ENCODE results near the gene TXNDC17.
"Not testable (repeated sequence)": the region's sequence is repeated elsewhere in the genome, so short reads cannot be mapped to it uniquely, and the experiment has no call there.

Gene TXNDC17

DNA sequence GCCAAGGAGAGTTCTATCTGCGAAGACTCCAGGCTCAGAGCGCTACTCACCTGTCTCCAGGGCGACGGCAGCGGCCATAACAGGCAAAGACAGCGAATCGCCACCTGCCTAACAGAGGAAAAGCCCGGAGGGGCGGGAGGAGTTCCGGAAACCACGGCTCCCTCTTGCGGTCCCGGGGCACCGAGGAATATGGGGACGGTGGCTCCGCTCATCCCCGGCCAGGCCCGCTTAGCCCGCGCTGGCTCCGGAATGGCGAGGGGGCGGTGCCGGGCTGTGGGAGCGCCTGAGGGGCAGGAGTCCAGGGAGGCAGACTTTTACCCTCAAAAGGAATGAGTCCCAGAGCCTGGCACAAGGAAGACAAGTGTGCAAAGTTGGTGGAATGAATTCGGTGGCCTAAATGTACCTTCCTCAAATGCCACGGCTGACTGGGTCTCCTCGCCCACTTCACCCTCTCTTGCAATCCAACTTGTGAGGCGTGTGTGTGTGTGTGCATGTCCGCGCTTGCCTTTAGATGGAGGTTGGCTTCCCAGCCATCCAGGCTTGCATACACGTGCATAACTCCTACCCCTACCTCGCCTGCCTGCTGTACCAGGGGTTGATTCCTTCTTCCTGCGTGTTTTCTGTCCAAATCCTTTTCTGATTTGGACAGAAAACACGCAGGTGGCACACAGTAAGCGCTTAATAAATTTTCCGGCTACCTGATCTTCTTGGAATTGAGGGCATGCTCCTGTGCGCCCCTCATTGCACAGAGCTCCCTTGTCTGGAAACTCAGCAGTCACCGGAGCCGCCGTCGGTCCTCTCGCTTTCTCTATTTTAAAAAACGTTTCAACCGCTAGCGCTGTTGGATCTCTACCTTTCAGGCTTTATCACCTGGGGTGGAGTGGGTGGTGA, 14.2 kb downstream of the TXNDC17 start:
- H3K27me3 ChIP-seq (ENCODE audit: insufficient read depth, low read length), result peaks cover 77% of the 10 kb centered on the region
- H3K36me3 ChIP-seq (ENCODE audit: insufficient read depth, low read depth, low read length), result no peaks in the 10 kb centered on the region
- H3K4me1 ChIP-seq (ENCODE audit: insufficient read depth, low read length), result peaks cover 14% of the 10 kb centered on the region; the same call in 1 of the 2 replicates
- H3K4me3 ChIP-seq (ENCODE audit: low read length), result peak overlapping the region; percentile 62
- H3K9ac ChIP-seq (ENCODE audit: low read depth, low read length), result peak overlapping the region; percentile 43; the same call in 1 of the 2 replicates
- no peaks in the 10 kb centered on the region for H3K9me3 ChIP-seq (ENCODE audit: insufficient read depth, low read depth, low read length)
- no peak overlapping the region for H3K27ac ChIP-seq (ENCODE audit: low read length)

DNA sequence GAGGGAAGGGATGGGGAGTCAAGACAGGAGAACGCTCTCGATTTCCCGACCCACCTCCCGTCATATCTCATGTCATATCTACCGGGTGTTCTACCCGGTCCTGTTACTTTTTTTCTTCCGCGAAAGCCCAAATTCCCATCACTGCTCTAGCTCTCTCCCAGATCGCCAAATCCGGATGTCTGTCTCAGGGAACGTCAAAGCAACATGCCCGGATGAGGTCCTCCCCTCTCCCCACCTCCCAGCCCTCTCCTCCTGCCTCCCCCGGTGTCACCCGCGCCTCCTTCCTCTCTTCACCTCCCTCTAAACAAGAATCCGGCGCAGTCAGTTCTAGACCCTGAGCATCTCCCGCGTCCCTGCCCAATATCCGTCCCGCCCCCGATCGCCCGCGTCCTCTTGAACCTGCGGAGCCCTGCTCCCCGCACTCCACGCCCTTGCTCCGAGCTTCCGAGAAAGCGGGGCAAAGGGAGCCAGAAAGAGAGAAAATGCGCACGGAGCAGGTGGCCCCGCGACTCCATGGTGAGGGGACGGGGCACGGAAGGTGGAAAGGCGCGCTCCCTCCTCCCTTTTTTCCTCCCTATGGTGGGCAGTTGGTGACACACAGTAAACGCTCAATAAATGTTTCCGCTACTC, 15.0 kb downstream of the TXNDC17 start:
- H3K36me3 ChIP-seq (ENCODE audit: insufficient read depth, low read depth, low read length); H3K27ac ChIP-seq (ENCODE audit: low read length); H3K9me3 ChIP-seq (ENCODE audit: insufficient read depth, low read depth, low read length): not testable (repeated sequence)
- Histone ChIP-seq H3K4me3 (ENCODE audit: low read length) (peak overlapping the region; percentile 62), H3K4me1 (ENCODE audit: insufficient read depth, low read length) (peaks cover 14% of the 10 kb centered on the region; the same call in 1 of the 2 replicates), H3K27me3 (ENCODE audit: insufficient read depth, low read length) (peaks cover 85% of the 10 kb centered on the region), H3K9ac (ENCODE audit: low read depth, low read length) (peak overlapping the region; percentile 41; the same call in 1 of the 2 replicates)

GRCh38 chr17:6656797-6657632, 16.2 kb downstream of the TXNDC17 start:
- H3K9ac ChIP-seq (ENCODE audit: low read depth, low read length), result not testable (repeated sequence)

GRCh38 chr17:6657633-6658287, 16.9 kb downstream of the TXNDC17 start:
- H3K27ac ChIP-seq (ENCODE audit: low read length), result no peak overlapping the region
- peak overlapping the region; percentile 63; the same call in 1 of the 2 replicates for H3K4me3 ChIP-seq (ENCODE audit: low read length)
- peaks cover 82% of the 10 kb centered on the region for H3K27me3 ChIP-seq (ENCODE audit: insufficient read depth, low read length)
- no peaks in the 10 kb centered on the region for H3K36me3 ChIP-seq (ENCODE audit: insufficient read depth, low read depth, low read length)
- H3K9me3 ChIP-seq (ENCODE audit: insufficient read depth, low read depth, low read length), result no peaks in the 10 kb centered on the region
- H3K4me1 ChIP-seq (ENCODE audit: insufficient read depth, low read length), result peaks cover 14% of the 10 kb centered on the region; the same call in 1 of the 2 replicates
- no peak overlapping the region for H3K9ac ChIP-seq (ENCODE audit: low read depth, low read length)

More at GRCh38 chr17:6656797-6657632, 16.2 kb downstream of the TXNDC17 start:
- not testable (repeated sequence) for H3K36me3 ChIP-seq (ENCODE audit: insufficient read depth, low read depth, low read length); H3K9me3 ChIP-seq (ENCODE audit: insufficient read depth, low read depth, low read length); H3K27ac ChIP-seq (ENCODE audit: low read length)
- H3K4me3 ChIP-seq (ENCODE audit: low read length), result peak overlapping the region; percentile 63
- H3K4me1 ChIP-seq (ENCODE audit: insufficient read depth, low read length), result peaks cover 14% of the 10 kb centered on the region; the same call in 1 of the 2 replicates
- peaks cover 89% of the 10 kb centered on the region for H3K27me3 ChIP-seq (ENCODE audit: insufficient read depth, low read length)

DNA sequence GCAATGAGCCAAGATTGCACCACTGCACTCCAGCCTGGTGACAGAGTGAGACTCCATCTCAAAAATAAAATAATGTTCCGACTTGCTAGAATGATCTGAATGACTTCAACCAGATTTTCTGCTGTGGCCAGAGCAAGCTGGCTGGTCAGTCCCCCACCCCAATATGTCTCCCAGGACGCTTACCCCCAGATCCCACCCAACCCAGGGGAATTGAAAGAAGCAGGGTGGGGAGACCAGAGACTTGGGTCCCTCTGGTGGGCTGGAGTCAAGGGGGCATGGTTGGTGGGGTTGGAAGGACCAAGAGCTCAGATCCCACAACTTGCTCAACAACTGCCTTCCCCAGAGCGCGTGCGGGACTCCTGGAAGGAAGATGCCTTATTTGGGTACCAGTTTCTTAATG, 17.6 kb downstream of the TXNDC17 start:
- H3K36me3 ChIP-seq (ENCODE audit: insufficient read depth, low read depth, low read length); H3K9ac ChIP-seq (ENCODE audit: low read depth, low read length); H3K4me3 ChIP-seq (ENCODE audit: low read length); H3K9me3 ChIP-seq (ENCODE audit: insufficient read depth, low read depth, low read length); H3K27ac ChIP-seq (ENCODE audit: low read length): not testable (repeated sequence)
- H3K4me1 ChIP-seq (ENCODE audit: insufficient read depth, low read length), result peaks cover 14% of the 10 kb centered on the region; the same call in 1 of the 2 replicates
- H3K27me3 ChIP-seq (ENCODE audit: insufficient read depth, low read length), result peaks cover 75% of the 10 kb centered on the region

DNA sequence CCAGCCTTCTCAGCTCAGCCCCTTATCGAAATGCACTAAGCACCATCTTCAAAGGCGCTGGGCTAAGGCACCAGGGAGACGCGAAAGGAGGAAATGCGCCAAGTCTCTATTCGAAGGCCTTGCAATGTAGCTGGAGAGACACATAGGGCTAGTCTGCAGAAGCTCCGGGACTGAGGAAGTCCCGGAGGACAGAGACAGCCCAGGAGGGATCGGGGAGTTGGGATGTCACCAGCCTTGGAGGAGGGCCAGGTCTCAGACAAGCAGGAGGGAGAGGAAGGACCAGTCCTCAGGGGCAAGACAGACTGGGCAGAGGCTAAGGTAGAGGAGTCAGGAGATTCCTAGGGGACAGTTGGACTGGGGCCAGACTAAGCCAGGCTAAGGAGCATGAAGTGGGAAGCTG, 19.2 kb downstream of the TXNDC17 start:
- H3K27me3 ChIP-seq (ENCODE audit: insufficient read depth, low read length), result peaks cover 65% of the 10 kb centered on the region
- no peaks in the 10 kb centered on the region for H3K36me3 ChIP-seq (ENCODE audit: insufficient read depth, low read depth, low read length)
- no peak overlapping the region for H3K9ac ChIP-seq (ENCODE audit: low read depth, low read length)
- peaks cover 5% of the 10 kb centered on the region; the same call in 1 of the 2 replicates for H3K4me1 ChIP-seq (ENCODE audit: insufficient read depth, low read length)
- H3K9me3 ChIP-seq (ENCODE audit: insufficient read depth, low read depth, low read length), result no peaks in the 10 kb centered on the region
- H3K27ac ChIP-seq (ENCODE audit: low read length), result no peak overlapping the region
- H3K4me3 ChIP-seq (ENCODE audit: low read length), result no peak overlapping the region

GRCh38 chr17:6660805-6661463, 20.1 kb downstream of the TXNDC17 start:
- Histone ChIP-seq H3K36me3 (ENCODE audit: insufficient read depth, low read depth, low read length) (no peaks in the 10 kb centered on the region), H3K27me3 (ENCODE audit: insufficient read depth, low read length) (peaks cover 65% of the 10 kb centered on the region), H3K4me3 (ENCODE audit: low read length) (no peak overlapping the region), H3K9ac (ENCODE audit: low read depth, low read length) (no peak overlapping the region), H3K27ac (ENCODE audit: low read length) (no peak overlapping the region), H3K9me3 (ENCODE audit: insufficient read depth, low read depth, low read length) (no peaks in the 10 kb centered on the region), H3K4me1 (ENCODE audit: insufficient read depth, low read length) (no peaks in the 10 kb centered on the region)

DNA sequence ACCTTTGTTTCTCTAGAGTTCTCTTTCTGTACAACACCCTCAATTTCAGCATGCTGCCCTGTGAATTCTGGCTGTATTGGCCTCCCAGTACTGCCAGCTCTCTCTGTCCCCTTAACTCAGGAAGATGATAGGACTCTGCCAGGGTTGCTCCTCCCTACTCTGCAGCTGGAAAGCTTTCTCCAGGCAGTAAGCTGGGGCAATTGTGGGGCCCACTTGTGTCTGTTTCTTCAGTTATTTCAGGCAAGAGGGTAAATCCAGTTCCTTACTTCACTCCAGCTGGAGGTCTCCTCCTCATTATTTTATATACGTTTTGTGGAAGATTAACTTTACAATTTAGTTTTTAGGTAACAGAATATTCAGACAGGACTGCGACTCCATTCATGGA, 20.6 kb downstream of the TXNDC17 start:
- Histone ChIP-seq H3K4me3 (ENCODE audit: low read length) (no peak overlapping the region), H3K9ac (ENCODE audit: low read depth, low read length) (no peak overlapping the region), H3K36me3 (ENCODE audit: insufficient read depth, low read depth, low read length) (no peaks in the 10 kb centered on the region), H3K27me3 (ENCODE audit: insufficient read depth, low read length) (peaks cover 64% of the 10 kb centered on the region), H3K27ac (ENCODE audit: low read length) (no peak overlapping the region), H3K4me1 (ENCODE audit: insufficient read depth, low read length) (no peaks in the 10 kb centered on the region), H3K9me3 (ENCODE audit: insufficient read depth, low read depth, low read length) (no peaks in the 10 kb centered on the region)

DNA sequence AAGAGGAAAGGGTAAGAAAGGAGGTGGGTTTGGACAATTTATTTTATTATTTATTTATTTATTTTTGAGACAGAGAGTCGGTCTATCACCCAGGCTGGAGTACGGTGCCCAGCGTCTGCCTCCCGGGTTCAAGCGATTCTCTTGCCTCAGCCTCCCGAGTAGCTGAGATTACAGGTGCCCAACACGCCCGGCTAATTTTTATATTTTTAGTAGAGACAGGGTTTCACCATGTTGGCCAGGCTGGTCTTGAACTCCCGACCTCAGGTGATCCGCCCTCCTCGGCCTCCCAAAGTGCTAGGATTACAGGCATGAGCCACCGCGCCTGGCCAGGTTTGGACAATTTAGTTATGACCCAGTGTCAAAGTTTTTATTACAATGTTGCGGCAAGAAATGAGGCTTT, 22.3 kb downstream of the TXNDC17 start:
- H3K4me3 ChIP-seq (ENCODE audit: low read length); H3K27ac ChIP-seq (ENCODE audit: low read length); H3K4me1 ChIP-seq (ENCODE audit: insufficient read depth, low read length); H3K36me3 ChIP-seq (ENCODE audit: insufficient read depth, low read depth, low read length); H3K9ac ChIP-seq (ENCODE audit: low read depth, low read length); H3K9me3 ChIP-seq (ENCODE audit: insufficient read depth, low read depth, low read length): not testable (repeated sequence)
- H3K27me3 ChIP-seq (ENCODE audit: insufficient read depth, low read length), result peaks cover 53% of the 10 kb centered on the region

- H3K4me1 ChIP-seq (ENCODE audit: insufficient read depth, low read length), result no peaks in the 10 kb centered on the region
- H3K9me3 ChIP-seq (ENCODE audit: insufficient read depth, low read depth, low read length), result no peaks in the 10 kb centered on the region
- peaks cover 30% of the 10 kb centered on the region for H3K27me3 ChIP-seq (ENCODE audit: insufficient read depth, low read length)
- H3K9ac ChIP-seq (ENCODE audit: low read depth, low read length), result no peak overlapping the region
- no peaks in the 10 kb centered on the region for H3K36me3 ChIP-seq (ENCODE audit: insufficient read depth, low read depth, low read length)
- no peak overlapping the region for H3K27ac ChIP-seq (ENCODE audit: low read length)
- H3K4me3 ChIP-seq (ENCODE audit: low read length), result no peak overlapping the region
Measured at GRCh38 chr17:6666077-6666521, 25.2 kb downstream of the TXNDC17 start.
